HFF-Myc (cell line): ENCODE data around the gene SLC37A3.

Experiments used
- DNase-seq: peaks from one replicate; pipeline ENCODE4 v3.0.0-alpha.2; 2011; ENCODE audit warnings: low read depth; ENCODE audit errors: extremely low read depth
- H3K4me3 ChIP-seq: replicated peaks from 2 replicates; pipeline ENCODE4 v1.5.1; 2011; ENCODE audit warnings: low read depth, mild to moderate bottlenecking, control low read depth, low read length
- CTCF ChIP-seq: IDR thresholded peaks from 2 replicates; pipeline ENCODE4 v1.5.1; 2012; ENCODE audit warnings: mild to moderate bottlenecking, low read depth, low read length, control low read depth; ENCODE audit errors: missing control alignments

Gene SLC37A3

GRCh38 chr7:140292438-140292837 lies 105.9 kb downstream of the SLC37A3 start:
- H3K4me3 ChIP-seq, result no peak overlapping the region
- DNase-seq, result no peak
- no peak for TF ChIP-seq CTCF

DNA sequence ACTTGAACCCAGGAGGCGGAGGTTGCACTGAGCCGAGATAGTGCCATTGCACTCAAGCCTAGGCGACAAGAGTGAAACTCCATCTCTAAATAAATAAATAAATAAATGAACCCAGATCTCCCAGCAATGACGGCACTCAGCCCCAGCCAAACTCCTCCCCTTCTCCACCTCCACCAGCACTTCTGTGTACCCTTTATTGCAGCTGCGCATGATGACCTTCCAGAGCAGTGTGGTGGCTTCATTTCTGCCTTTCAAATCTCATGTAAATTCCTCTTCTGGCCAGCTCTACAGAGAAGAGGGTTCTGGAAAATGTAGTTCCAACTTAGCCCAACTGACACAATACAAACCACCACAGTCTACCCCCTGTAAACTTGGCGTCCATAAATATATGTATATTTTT lies 108.5 kb downstream of the SLC37A3 start:
- no peak overlapping the region for H3K4me3 ChIP-seq
- no peak for DNase-seq
- TF ChIP-seq CTCF, result no peak

GRCh38 chr7:140287988-140288387 lies 110.3 kb downstream of the SLC37A3 start:
- H3K4me3 ChIP-seq, result no peak overlapping the region
- no peak for DNase-seq
- TF ChIP-seq CTCF, result no peak

DNA sequence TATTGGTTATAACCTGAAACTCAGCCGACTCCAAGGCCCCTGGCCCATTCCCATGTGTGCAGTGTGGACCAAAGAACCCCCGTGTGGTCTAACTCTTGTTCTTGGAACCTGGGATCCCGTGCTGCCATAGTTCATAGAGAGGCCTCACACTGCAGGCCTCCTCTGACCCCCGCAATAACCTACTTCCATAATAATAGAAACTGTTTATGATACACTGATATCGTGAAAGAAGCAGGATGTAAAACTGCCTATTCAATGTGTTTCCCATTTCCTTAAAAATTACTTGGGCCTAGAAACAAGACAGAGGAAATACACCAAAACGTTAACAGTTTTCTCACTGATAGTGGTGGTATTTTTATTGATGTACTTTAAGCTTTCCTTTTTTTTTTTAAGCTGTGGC lies 112.4 kb downstream of the SLC37A3 start:
- H3K4me3 ChIP-seq, result no peak overlapping the region
- no peak for DNase-seq
- no peak for TF ChIP-seq CTCF

- DNase-seq, result no peak
- H3K4me3 ChIP-seq, result no peak overlapping the region
- TF ChIP-seq CTCF, result no peak
Observed at GRCh38 chr7:140284062-140284461, 114.3 kb downstream of the SLC37A3 start.
